Progenitor cell of endocrine pancreas (in vitro differentiated cells): Measurements from ENCODE around the gene HDHD3. TPM values are rescaled to one million over a fixed set of nuclear protein-coding genes. Genes with fewer than 3 reads are reported as not detected.

Source experiments
- DNase-seq: peaks from one replicate; pipeline ENCODE4 v3.0.0; 2021; ENCODE audit warnings: low spot score; ENCODE audit not compliant: unreplicated experiment
- H3K27ac Mint-ChIP-seq: 2 replicates; pipeline ENCODE4 v1.8.0; 2021; ENCODE audit warnings: mild to moderate bottlenecking, moderate library complexity, mixed read lengths
- H3K27me3 Mint-ChIP-seq: 2 replicates; pipeline ENCODE4 v1.8.0; 2021; ENCODE audit warnings: mixed read lengths
- H3K36me3 Mint-ChIP-seq: 2 replicates; pipeline ENCODE4 v1.8.0; 2022; ENCODE audit warnings: mixed read lengths; ENCODE audit not compliant: insufficient read depth
- H3K4me1 Mint-ChIP-seq: 2 replicates; pipeline ENCODE4 v1.8.0; 2021; ENCODE audit warnings: low read depth, mixed read lengths
- H3K4me3 Mint-ChIP-seq: 2 replicates; pipeline ENCODE4 v1.8.0; 2021; ENCODE audit warnings: low read depth, mild to moderate bottlenecking, moderate library complexity, mixed read lengths
- H3K9me3 Mint-ChIP-seq: 2 replicates; pipeline ENCODE4 v1.8.0; 2021; ENCODE audit warnings: low read depth, mixed read lengths
- total RNA-seq: library from RNA; stranded (reverse); gene quantifications from 2 replicates; pipeline ENCODE4 v1.2.1, GENCODE V29; 2021
- TF ChIP-seq, protein P1 (sequence below): fragments of 200-600 bp; sonication (generic); IDR thresholded peaks from one replicate; pipeline ENCODE4 v1.5.0; 2021; ENCODE audit warnings: antibody characterized with exemption, mild to moderate bottlenecking; ENCODE audit not compliant: unreplicated experiment

The HDHD3 gene
- total RNA-seq, 1 donor from 2014 or later = 83.9 TPM

DNA sequence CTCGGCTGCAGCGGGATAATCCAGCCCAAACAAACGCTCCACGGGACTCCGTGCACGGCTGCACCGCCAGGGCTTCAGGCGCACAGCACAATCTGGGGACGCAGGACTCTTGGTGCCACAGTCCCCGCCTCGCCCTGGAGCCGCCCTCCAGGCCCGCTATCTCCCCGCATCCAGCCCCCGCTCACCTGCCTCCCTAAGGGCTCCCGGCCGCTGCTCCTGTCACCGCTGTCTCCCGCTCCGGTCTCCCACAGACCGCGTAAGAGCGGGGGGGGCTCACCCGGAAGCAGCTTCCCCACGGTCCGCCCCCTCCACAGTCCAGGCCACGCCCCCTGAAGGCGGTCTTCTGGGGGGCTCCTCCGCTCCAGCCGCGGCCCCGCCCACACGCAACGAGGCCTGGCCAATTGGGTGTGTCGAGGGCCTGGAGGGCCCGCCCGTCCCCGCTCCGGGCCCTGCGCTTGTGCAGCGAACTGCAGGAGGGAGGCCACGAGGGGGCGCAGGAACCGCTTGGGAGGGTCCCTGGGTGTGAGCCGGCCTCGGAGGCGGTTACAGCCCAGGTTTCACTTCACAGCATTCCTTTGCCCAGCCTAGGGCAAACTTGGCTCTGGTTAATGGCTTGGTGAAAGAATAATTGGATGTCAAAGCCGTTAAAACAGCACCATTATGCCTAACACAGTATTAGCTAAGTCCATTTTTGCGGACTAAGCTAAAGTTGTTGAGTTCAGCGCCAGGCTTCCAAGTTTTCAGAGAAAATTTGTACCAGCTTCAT, 24.4 kb upstream of the HDHD3 start, which contains the start of gene ALAD:
TSS of gene ALAD (minus strand) at position 258 of the 766 bp plus-strand sequence. CDS start 7,725 bp downstream, outside the sequence.
- DNase-seq = peak; percentile 100
- Mint-ChIP-seq H3K4me3 (peak within 1 kb of the TSS; percentile 87), H3K36me3 (no peaks in the 10 kb centered on the region), H3K27ac (peak within 1 kb of the TSS; percentile 92), H3K27me3 (no peaks in the 10 kb centered on the region), H3K9me3 (no peaks in the 10 kb centered on the region), H3K4me1 (peaks cover 31% of the 10 kb centered on the region)
- TF ChIP-seq, protein P1, sequence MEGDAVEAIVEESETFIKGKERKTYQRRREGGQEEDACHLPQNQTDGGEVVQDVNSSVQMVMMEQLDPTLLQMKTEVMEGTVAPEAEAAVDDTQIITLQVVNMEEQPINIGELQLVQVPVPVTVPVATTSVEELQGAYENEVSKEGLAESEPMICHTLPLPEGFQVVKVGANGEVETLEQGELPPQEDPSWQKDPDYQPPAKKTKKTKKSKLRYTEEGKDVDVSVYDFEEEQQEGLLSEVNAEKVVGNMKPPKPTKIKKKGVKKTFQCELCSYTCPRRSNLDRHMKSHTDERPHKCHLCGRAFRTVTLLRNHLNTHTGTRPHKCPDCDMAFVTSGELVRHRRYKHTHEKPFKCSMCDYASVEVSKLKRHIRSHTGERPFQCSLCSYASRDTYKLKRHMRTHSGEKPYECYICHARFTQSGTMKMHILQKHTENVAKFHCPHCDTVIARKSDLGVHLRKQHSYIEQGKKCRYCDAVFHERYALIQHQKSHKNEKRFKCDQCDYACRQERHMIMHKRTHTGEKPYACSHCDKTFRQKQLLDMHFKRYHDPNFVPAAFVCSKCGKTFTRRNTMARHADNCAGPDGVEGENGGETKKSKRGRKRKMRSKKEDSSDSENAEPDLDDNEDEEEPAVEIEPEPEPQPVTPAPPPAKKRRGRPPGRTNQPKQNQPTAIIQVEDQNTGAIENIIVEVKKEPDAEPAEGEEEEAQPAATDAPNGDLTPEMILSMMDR = peak; percentile 98

DNA sequence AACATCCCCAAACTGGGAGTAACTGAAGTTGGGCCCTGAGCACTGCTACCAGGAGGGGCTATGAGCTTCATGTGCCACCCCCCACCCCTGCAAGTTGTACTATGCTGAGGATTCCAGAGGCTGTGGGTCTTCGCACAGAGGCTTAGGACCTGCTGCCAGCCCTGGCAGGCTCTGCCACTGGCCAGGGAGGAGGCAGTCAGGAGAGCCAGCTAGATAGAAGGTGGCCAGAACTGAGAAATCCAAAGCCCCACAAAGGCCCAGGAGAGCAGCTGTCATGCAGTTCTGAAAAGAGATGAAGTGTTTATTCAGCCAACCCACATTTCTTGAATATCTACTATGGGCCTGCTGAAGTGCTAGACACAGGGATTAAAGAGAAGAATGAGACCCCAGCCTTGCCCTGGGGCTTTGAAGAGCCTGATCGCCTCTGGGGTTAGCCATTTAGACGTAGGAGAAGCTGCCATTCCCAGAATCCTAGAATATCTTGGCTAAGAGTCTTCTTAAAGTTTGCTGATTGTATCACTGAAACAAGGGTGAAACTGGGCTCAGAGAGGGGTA, 22.9 kb upstream of the HDHD3 start:
- Mint-ChIP-seq H3K27ac (no peak overlapping the region), H3K4me3 (peak overlapping the region; percentile 87), H3K36me3 (peaks cover 5% of the 10 kb centered on the region), H3K9me3 (no peaks in the 10 kb centered on the region), H3K4me1 (peaks cover 33% of the 10 kb centered on the region), H3K27me3 (no peaks in the 10 kb centered on the region)
- no peak for DNase-seq
- TF ChIP-seq, protein P1 = no peak

DNA sequence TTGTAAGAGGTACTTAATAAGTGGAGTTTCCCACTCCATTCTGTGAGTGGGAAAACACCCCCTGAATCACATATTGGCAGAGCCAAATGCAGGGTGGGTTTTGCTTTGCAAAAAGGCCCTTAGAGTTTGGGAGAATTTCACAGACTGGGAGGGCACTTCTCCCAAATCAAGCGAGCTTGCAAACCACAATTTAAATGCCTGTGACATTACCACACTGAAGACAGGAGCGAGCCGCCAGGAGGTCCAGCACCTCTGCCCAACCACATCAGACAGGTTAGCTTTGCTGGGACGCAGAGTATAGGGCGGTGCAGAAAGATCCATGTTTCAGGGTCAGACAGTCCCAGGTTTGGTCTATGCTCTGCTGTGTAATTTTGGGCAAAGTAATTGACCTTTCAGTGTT, 22.0 kb upstream of the HDHD3 start:
- peaks cover 33% of the 10 kb centered on the region for H3K4me1 Mint-ChIP-seq
- DNase-seq = no peak
- H3K27ac Mint-ChIP-seq = no peak overlapping the region

DNA sequence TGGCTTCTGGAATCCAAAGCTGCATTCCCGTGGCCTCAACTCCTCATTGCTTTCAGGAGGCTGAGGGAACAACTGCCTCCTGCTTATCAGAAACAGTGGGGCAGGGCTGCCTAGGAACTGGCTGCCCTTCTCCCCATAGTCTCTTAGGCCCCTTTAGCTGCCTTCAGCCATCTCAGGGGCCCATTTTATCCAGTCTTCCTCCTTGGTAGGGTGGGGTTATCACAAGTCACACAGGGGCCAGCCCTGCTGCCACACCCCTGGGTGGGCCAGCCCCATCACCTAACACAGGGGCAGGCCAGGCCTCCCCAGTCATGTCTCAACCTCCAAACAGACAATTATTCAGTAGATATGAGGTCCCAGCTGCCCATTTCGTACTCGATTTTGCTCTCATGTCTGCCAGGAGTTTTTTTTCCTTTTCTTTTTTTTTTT, 20.4 kb upstream of the HDHD3 start:
- peaks cover 33% of the 10 kb centered on the region for H3K4me1 Mint-ChIP-seq
- H3K9me3 Mint-ChIP-seq = no peaks in the 10 kb centered on the region
- peaks cover 11% of the 10 kb centered on the region for H3K36me3 Mint-ChIP-seq
- H3K27ac Mint-ChIP-seq = peak overlapping the region; percentile 76
- H3K27me3 Mint-ChIP-seq = no peaks in the 10 kb centered on the region
- TF ChIP-seq, protein P1 = no peak
- H3K4me3 Mint-ChIP-seq = no peak overlapping the region
- no peak for DNase-seq

More for the DNA sequence above, 22.0 kb upstream of the HDHD3 start:
- TF ChIP-seq, protein P1 = no peak
- Mint-ChIP-seq H3K27me3 (no peaks in the 10 kb centered on the region), H3K9me3 (no peaks in the 10 kb centered on the region), H3K36me3 (peaks cover 5% of the 10 kb centered on the region), H3K4me3 (no peak overlapping the region)

DNA sequence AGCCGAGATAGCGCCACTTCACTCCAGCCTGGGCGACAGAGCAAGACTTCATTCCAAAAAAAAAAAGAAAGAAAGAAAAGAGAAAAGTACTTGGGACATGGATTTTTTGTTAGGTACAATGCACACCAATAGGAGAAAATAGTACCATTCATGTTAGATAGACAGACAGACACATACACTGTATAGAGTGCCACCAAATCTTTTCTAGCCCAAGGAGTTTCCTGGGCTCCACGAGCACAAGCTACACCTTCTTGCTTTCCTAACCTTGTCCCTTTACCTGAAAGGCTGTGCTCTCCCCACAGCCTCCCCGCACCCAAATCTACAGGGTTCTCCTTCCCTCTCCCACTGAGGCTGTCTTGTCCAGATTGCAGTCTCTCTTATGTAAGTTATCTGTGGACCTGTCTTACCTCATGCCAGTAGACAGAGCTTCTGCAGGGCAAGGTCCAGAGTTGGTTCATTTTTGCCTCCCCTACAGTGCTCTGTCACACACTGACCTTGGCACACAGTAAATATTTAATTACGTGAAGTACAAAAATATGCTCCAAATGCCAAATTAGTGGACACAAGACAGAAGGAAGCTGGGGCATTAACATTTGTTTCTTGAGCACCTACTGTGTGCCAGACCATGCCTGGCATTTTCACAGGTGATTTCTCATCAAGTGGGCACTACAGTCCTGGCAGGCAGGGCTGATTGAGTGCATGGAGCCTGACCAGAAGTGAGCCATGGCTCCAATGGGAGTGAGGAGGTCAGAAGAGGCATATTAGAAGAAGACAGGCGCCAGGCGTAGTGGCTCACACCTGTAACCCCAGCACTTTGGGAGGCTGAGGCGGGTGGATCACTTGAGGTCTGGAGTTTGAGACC, 18.4 kb upstream of the HDHD3 start:
- DNase-seq = no peak
- Mint-ChIP-seq H3K27ac (no peak overlapping the region), H3K4me1 (peaks cover 27% of the 10 kb centered on the region), H3K4me3 (no peak overlapping the region), H3K36me3 (peaks cover 17% of the 10 kb centered on the region), H3K9me3 (no peaks in the 10 kb centered on the region), H3K27me3 (no peaks in the 10 kb centered on the region)
- TF ChIP-seq, protein P1 = no peak
